ENCODE results near the gene TLR6.

GRCh38 chr4:38805530-38806145 lies 51.0 kb downstream of the TLR6 start:
- TF ChIP-seq EZH2 (IDR thresholded peaks at IDR 0.05; ENCODE audit: borderline replicate concordance), result no peak
- TF ChIP-seq, protein P1, sequence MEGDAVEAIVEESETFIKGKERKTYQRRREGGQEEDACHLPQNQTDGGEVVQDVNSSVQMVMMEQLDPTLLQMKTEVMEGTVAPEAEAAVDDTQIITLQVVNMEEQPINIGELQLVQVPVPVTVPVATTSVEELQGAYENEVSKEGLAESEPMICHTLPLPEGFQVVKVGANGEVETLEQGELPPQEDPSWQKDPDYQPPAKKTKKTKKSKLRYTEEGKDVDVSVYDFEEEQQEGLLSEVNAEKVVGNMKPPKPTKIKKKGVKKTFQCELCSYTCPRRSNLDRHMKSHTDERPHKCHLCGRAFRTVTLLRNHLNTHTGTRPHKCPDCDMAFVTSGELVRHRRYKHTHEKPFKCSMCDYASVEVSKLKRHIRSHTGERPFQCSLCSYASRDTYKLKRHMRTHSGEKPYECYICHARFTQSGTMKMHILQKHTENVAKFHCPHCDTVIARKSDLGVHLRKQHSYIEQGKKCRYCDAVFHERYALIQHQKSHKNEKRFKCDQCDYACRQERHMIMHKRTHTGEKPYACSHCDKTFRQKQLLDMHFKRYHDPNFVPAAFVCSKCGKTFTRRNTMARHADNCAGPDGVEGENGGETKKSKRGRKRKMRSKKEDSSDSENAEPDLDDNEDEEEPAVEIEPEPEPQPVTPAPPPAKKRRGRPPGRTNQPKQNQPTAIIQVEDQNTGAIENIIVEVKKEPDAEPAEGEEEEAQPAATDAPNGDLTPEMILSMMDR (IDR thresholded peaks at IDR 0.05; ENCODE audit: poor library complexity), result no peak
